GM19467 (cell line): Measurements from ENCODE around the gene PDE4C.
"Not testable (repeated sequence)": the region's sequence is repeated elsewhere in the genome, so short reads cannot be mapped to it uniquely, and the experiment has no call there.

Source experiments
- ATAC-seq: cut with Tn5 transposase; IDR thresholded peaks from one replicate; pipeline ENCODE4 v1.9.1; 2021; ENCODE audit warnings: mild to moderate bottlenecking, moderate library complexity; ENCODE audit not compliant: unreplicated experiment

The PDE4C gene

GRCh38 chr19:18223860-18224524, 2.2 kb downstream of the PDE4C start:
- peak; percentile 20 for ATAC-seq

- no peak for ATAC-seq
Observed at GRCh38 chr19:18221815-18222725, 4.2 kb downstream of the PDE4C start.

GRCh38 chr19:18220632-18221275, 5.5 kb downstream of the PDE4C start:
- no peak for ATAC-seq

GRCh38 chr19:18219911-18220631, 6.2 kb downstream of the PDE4C start:
- ATAC-seq = no peak

GRCh38 chr19:18218600-18218999, 7.6 kb downstream of the PDE4C start:
- no peak for ATAC-seq

- ATAC-seq = no peak
Observed at GRCh38 chr19:18218159-18218558, 8.1 kb downstream of the PDE4C start.

GRCh38 chr19:18216789-18217188, 9.4 kb downstream of the PDE4C start:
- ATAC-seq = no peak

GRCh38 chr19:18214779-18215433, 11.3 kb downstream of the PDE4C start:
- ATAC-seq = no peak

GRCh38 chr19:18211683-18212082, 14.6 kb downstream of the PDE4C start:
- no peak for ATAC-seq

GRCh38 chr19:18209912-18210311, 16.3 kb downstream of the PDE4C start:
- not testable (repeated sequence) for ATAC-seq

GRCh38 chr19:18208098-18208951, 17.9 kb downstream of the PDE4C start:
- no peak for ATAC-seq

- no peak for ATAC-seq
Observed at GRCh38 chr19:18206018-18206417, 20.2 kb downstream of the PDE4C start.

GRCh38 chr19:18205200-18205892, 20.9 kb downstream of the PDE4C start:
- no peak for ATAC-seq

GRCh38 chr19:18204394-18205199, 21.6 kb downstream of the PDE4C start:
- ATAC-seq = peak; percentile 5

- peak; percentile 86 for ATAC-seq
Observed at GRCh38 chr19:18203863-18204393, 22.3 kb downstream of the PDE4C start, which contains the start of gene RAB3A. Gene RAB3A (minus strand): TSS chr19:18204042. CDS start chr19:18202740, 1,302 bp downstream.

GRCh38 chr19:18203408-18203862, 22.8 kb downstream of the PDE4C start:
- peak; percentile 20 for ATAC-seq

- no peak for ATAC-seq
Observed at GRCh38 chr19:18202778-18203407, 23.3 kb downstream of the PDE4C start.
